Fibroblast of lung (primary cell): ENCODE data around the gene WDR46.

Experiments
- CTCF ChIP-seq, 2 donors: IDR thresholded peaks in 1 of 2; conservative IDR thresholded peaks in 1 of 2; 1 replicate in 1 of 2; 2 replicates in 1 of 2; pipeline ENCODE4 v1.5.1; 2011 to 2012; ENCODE audit warnings: low read length in 2 of 2, control low read depth in 1 of 2, inconsistent platforms in 1 of 2, low read depth in 1 of 2, mild to moderate bottlenecking in 1 of 2
- EZH2 ChIP-seq: IDR thresholded peaks from 2 replicates; pipeline ENCODE4 v1.5.1; 2012; ENCODE audit warnings: low read length, control low read depth, mild to moderate bottlenecking; ENCODE audit errors: missing control alignments

GRCh38 chr6:33288921-33289783 lies at the start of gene WDR46, which contains the start of gene PFDN6:
- TF ChIP-seq CTCF (conservative IDR thresholded peaks at IDR 0.05 in 1 of 2, IDR thresholded peaks at IDR 0.05 in 1 of 2; ENCODE audit: low read depth in 1 of 2, low read length in 2 of 2) (no peak), EZH2 (no peak)
